DOHH2 (cell line): ENCODE measurements around the gene PDE4B.

Experiments
- H3F3A ChIP-seq: fragments of 200-600 bp; sonication (generic), shearing (Covaris generic); 2 replicates; pipeline ENCODE4 v1.6.0; 2016; ENCODE audit warnings: antibody characterized with exemption, mild to moderate bottlenecking; ENCODE audit not compliant: control insufficient read depth, insufficient read depth
- H3K27ac ChIP-seq: fragments of 200-600 bp; sonication (generic); 2 replicates; pipeline ENCODE4 v1.5.1; 2014; ENCODE audit warnings: low read depth, mild to moderate bottlenecking, low read length, moderate library complexity
- H3K27me3 ChIP-seq: fragments of 200-600 bp; sonication (generic); 2 replicates; pipeline ENCODE4 v1.6.1; 2014; ENCODE audit warnings: mild to moderate bottlenecking, low read length, mixed read lengths; ENCODE audit not compliant: control insufficient read depth
- H3K36me3 ChIP-seq: fragments of 200-600 bp; sonication (generic); 2 replicates; pipeline ENCODE4 v1.6.1; 2014; ENCODE audit warnings: mild to moderate bottlenecking, low read length, moderate library complexity, mixed read lengths; ENCODE audit not compliant: control insufficient read depth
- H3K4me1 ChIP-seq: fragments of 200-600 bp; sonication (generic); 2 replicates; pipeline ENCODE4 v1.6.1; 2014; ENCODE audit warnings: mild to moderate bottlenecking, low read length, mixed read lengths; ENCODE audit not compliant: control insufficient read depth
- H3K4me2 ChIP-seq: fragments of 200-600 bp; sonication (generic); 2 replicates; pipeline ENCODE4 v1.6.0; 2014; ENCODE audit warnings: mild to moderate bottlenecking, low read length, moderate library complexity
- H3K4me3 ChIP-seq: fragments of 200-600 bp; sonication (generic); 2 replicates; pipeline ENCODE4 v1.5.1; 2014; ENCODE audit warnings: mild to moderate bottlenecking, low read length, mixed read lengths
- H3K79me2 ChIP-seq: fragments of 200-600 bp; sonication (generic); 2 replicates; pipeline ENCODE4 v1.6.1; 2014; ENCODE audit warnings: mild to moderate bottlenecking, low read length, mixed read lengths; ENCODE audit not compliant: control insufficient read depth
- H3K9me2 ChIP-seq: fragments of 200-600 bp; sonication (generic); replicated peaks from 2 replicates; pipeline ENCODE4 v1.6.1; 2014; ENCODE audit warnings: mild to moderate bottlenecking, low read length, mixed read lengths; ENCODE audit not compliant: control insufficient read depth
- H3K9me3 ChIP-seq: fragments of 200-600 bp; sonication (generic); 2 replicates; pipeline ENCODE4 v1.6.1; 2014; ENCODE audit warnings: antibody characterized with exemption, low read length, mixed read lengths; ENCODE audit not compliant: control insufficient read depth, insufficient read depth
- H4K20me1 ChIP-seq: fragments of 200-600 bp; sonication (generic); 2 replicates; pipeline ENCODE4 v1.6.0; 2014; ENCODE audit warnings: low read depth, mild to moderate bottlenecking, antibody characterized with exemption, low read length, moderate library complexity; ENCODE audit not compliant: control insufficient read depth, insufficient read depth
- EZH2phosphoT487 ChIP-seq: fragments of 200-600 bp; sonication (generic); IDR thresholded peaks from 2 replicates; pipeline ENCODE4 v1.6.1; 2017; ENCODE audit warnings: borderline replicate concordance, mild to moderate bottlenecking, antibody characterized with exemption, low read length, moderate library complexity, mixed read lengths
- TF ChIP-seq, protein P1 (sequence below): fragments of 200-600 bp; sonication (generic); IDR thresholded peaks from one replicate; pipeline ENCODE4 v1.5.1; 2014; ENCODE audit warnings: antibody characterized with exemption, mild to moderate bottlenecking, low read depth, low read length; ENCODE audit not compliant: poor library complexity, severe bottlenecking

The PDE4B gene

DNA sequence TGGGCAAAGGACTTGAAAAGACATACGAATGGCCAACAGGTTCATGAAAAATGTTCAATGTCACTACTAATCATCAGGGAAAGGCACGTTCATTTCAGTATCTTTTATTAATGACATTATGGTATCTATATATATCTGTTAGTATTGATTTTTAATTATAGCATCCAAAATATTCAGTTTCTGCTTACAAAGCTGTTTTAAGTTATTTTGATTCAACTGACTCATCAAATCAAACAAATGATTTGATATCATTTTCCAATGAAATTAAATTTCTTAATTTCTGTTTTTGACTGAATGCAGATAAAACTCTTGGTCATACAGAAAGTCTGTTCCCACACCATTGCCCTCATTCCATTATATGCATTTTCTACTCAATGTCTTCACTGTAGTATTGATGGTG lies 315.9 kb downstream of the PDE4B start:
- Histone ChIP-seq H3K79me2 (no peaks in the 10 kb centered on the region), H3K4me3 (no peak overlapping the region)

GRCh38 chr1:66112744-66113400 lies 320.2 kb downstream of the PDE4B start:
- H3K9me3 ChIP-seq = no peaks in the 10 kb centered on the region
- no peaks in the 10 kb centered on the region for H3K36me3 ChIP-seq
- no peak overlapping the region for H3K4me2 ChIP-seq
- no peaks in the 10 kb centered on the region for H4K20me1 ChIP-seq
- H3K27ac ChIP-seq = no peak overlapping the region
- TF ChIP-seq EZH2phosphoT487 = no peak
- TF ChIP-seq, protein P1, sequence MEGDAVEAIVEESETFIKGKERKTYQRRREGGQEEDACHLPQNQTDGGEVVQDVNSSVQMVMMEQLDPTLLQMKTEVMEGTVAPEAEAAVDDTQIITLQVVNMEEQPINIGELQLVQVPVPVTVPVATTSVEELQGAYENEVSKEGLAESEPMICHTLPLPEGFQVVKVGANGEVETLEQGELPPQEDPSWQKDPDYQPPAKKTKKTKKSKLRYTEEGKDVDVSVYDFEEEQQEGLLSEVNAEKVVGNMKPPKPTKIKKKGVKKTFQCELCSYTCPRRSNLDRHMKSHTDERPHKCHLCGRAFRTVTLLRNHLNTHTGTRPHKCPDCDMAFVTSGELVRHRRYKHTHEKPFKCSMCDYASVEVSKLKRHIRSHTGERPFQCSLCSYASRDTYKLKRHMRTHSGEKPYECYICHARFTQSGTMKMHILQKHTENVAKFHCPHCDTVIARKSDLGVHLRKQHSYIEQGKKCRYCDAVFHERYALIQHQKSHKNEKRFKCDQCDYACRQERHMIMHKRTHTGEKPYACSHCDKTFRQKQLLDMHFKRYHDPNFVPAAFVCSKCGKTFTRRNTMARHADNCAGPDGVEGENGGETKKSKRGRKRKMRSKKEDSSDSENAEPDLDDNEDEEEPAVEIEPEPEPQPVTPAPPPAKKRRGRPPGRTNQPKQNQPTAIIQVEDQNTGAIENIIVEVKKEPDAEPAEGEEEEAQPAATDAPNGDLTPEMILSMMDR = no peak
- H3K9me2 ChIP-seq = no peaks in the 10 kb centered on the region
- no peaks in the 10 kb centered on the region for H3K27me3 ChIP-seq
- no peaks in the 10 kb centered on the region for H3K79me2 ChIP-seq
- no peaks in the 10 kb centered on the region for H3F3A ChIP-seq
- no peak overlapping the region for H3K4me3 ChIP-seq
- peaks cover 7% of the 10 kb centered on the region for H3K4me1 ChIP-seq

More for the DNA sequence above, 315.9 kb downstream of the PDE4B start:
- Histone ChIP-seq H3K9me3 (no peaks in the 10 kb centered on the region), H3F3A (no peaks in the 10 kb centered on the region), H4K20me1 (no peaks in the 10 kb centered on the region), H3K27ac (no peak overlapping the region), H3K9me2 (no peaks in the 10 kb centered on the region), H3K36me3 (no peaks in the 10 kb centered on the region), H3K4me2 (no peak overlapping the region), H3K27me3 (no peaks in the 10 kb centered on the region), H3K4me1 (peaks cover 7% of the 10 kb centered on the region)
- no peak for TF ChIP-seq EZH2phosphoT487
- TF ChIP-seq, protein P1 = no peak

DNA sequence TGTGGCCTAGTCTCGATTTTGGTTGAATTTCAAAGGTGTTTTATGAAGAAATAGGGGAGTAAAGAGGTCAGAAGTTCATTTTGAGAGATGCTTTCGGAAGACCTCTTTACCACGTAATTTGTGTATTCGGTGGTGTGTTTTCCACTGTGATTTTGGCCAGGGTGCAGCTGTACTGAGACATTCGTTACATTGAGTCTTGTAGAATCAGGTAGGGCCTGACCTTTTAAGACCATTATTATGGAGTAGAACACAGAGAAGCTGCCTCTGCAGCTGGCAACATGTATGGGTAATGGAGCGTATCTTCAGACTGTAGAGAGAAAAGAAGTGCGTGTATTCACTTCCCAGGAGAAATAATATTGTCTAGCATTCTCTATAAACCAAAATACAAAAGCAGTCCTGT lies 326.5 kb downstream of the PDE4B start:
- no peaks in the 10 kb centered on the region for H3K36me3 ChIP-seq
- no peaks in the 10 kb centered on the region for H3K9me3 ChIP-seq
- no peaks in the 10 kb centered on the region for H3K79me2 ChIP-seq
- H3K4me1 ChIP-seq = peaks cover 25% of the 10 kb centered on the region
- peak overlapping the region; percentile 49 for H3K27ac ChIP-seq
- peak overlapping the region; percentile 42 for H3K4me2 ChIP-seq
- 0 out of 2 replicates have a peak overlapping the region, but pooled peaks have one; percentile 2 for H3K4me3 ChIP-seq
- no peaks in the 10 kb centered on the region for H3K9me2 ChIP-seq
- H3F3A ChIP-seq = no peaks in the 10 kb centered on the region
- H4K20me1 ChIP-seq = no peaks in the 10 kb centered on the region
- TF ChIP-seq, protein P1 = no peak
- TF ChIP-seq EZH2phosphoT487 = no peak
- H3K27me3 ChIP-seq = no peaks in the 10 kb centered on the region
